Thyroid gland (tissue), 4 donors: ENCODE results near the gene TUFT1.

ENCODE experiments used
- POLR2A ChIP-seq, 2 donors: fragments of 450-650 bp; IDR thresholded peaks; one replicate each; pipeline ENCODE4 v1.6.1; 2017; ENCODE audit warnings: antibody characterized with exemption in 2 of 2, mild to moderate bottlenecking in 2 of 2, moderate library complexity in 1 of 2
- TF ChIP-seq, protein P1 (sequence below), 6 experiments: fragments of 200-600 bp in 3 of 6; fragments of 450-650 bp in 3 of 6; sonication (generic) in 3 of 6; IDR thresholded peaks; one replicate each; pipeline ENCODE4 v1.5.1; 2016 to 2019; ENCODE audit warnings: antibody characterized with exemption in 6 of 6, mild to moderate bottlenecking in 2 of 6, inconsistent platforms in 1 of 6, moderate library complexity in 1 of 6

DNA sequence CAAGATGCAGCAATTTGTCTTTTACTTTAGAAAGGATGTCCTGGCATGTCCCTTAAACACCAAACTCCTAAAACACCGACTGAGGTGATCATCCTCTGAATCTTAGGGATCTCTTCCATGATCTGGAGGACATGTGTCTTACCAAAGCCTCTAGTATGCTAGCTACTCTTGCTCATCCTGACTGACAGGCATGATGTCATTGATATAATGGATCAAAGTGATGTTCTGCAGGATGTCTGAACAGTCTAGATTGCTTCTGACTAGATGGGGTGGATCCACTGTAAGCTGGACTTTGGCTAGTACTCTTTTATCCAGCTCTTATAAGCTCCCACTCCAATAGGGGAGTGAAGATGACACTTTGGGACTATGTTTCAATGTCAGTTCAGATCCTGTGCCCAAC, 40.2 kb upstream of the TUFT1 start:
- TF ChIP-seq, protein P1, sequence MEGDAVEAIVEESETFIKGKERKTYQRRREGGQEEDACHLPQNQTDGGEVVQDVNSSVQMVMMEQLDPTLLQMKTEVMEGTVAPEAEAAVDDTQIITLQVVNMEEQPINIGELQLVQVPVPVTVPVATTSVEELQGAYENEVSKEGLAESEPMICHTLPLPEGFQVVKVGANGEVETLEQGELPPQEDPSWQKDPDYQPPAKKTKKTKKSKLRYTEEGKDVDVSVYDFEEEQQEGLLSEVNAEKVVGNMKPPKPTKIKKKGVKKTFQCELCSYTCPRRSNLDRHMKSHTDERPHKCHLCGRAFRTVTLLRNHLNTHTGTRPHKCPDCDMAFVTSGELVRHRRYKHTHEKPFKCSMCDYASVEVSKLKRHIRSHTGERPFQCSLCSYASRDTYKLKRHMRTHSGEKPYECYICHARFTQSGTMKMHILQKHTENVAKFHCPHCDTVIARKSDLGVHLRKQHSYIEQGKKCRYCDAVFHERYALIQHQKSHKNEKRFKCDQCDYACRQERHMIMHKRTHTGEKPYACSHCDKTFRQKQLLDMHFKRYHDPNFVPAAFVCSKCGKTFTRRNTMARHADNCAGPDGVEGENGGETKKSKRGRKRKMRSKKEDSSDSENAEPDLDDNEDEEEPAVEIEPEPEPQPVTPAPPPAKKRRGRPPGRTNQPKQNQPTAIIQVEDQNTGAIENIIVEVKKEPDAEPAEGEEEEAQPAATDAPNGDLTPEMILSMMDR (IDR thresholded peaks at IDR 0.05), result no peak
- no peak for TF ChIP-seq POLR2A (IDR thresholded peaks at IDR 0.05)
